Mesothelial cell of epicardium (in vitro differentiated cells): Measurements from ENCODE around the gene CXCR1. TPM values are rescaled to one million over a fixed set of nuclear protein-coding genes. Genes with fewer than 3 reads are reported as not detected.

Experiments
- DNase-seq, 2 experiments: peaks; one replicate each; pipeline ENCODE4 v3.0.0; 2021; ENCODE audit warnings: low spot score in 2 of 2; ENCODE audit not compliant: unreplicated experiment in 2 of 2
- H3K27ac Mint-ChIP-seq: 2 replicates; pipeline ENCODE4 v1.8.0; 2021; ENCODE audit warnings: mixed read lengths
- H3K27me3 Mint-ChIP-seq: 2 replicates; pipeline ENCODE4 v1.8.0; 2021; ENCODE audit warnings: low read depth, mixed read lengths
- H3K36me3 Mint-ChIP-seq: 2 replicates; pipeline ENCODE4 v1.8.0; 2021; ENCODE audit warnings: mixed read lengths
- H3K4me1 Mint-ChIP-seq: 2 replicates; pipeline ENCODE4 v1.8.0; 2021; ENCODE audit warnings: mixed read lengths
- H3K4me3 Mint-ChIP-seq: 2 replicates; pipeline ENCODE4 v1.8.0; 2021; ENCODE audit warnings: mild to moderate bottlenecking, moderate library complexity, mixed read lengths
- H3K9me3 Mint-ChIP-seq: 2 replicates; pipeline ENCODE4 v1.8.0; 2021; ENCODE audit warnings: mixed read lengths
- total RNA-seq: library from RNA; stranded (reverse); gene quantifications from 3 replicates; pipeline ENCODE4 v1.2.1, GENCODE V29; 2021
- TF ChIP-seq, protein P1 (sequence below): fragments of 200-600 bp; sonication (generic); IDR thresholded peaks from one replicate; pipeline ENCODE4 v1.5.0; 2021; ENCODE audit warnings: antibody characterized with exemption; ENCODE audit not compliant: unreplicated experiment

CXCR1 gene
- total RNA-seq, 1 donor from 2014 or later: not detected

GRCh38 chr2:218149098-218149497 is 17.7 kb downstream of the CXCR1 start:
- Mint-ChIP-seq H3K9me3 (peaks cover 8% of the 10 kb centered on the region), H3K4me3 (no peak overlapping the region), H3K27ac (no peak overlapping the region), H3K4me1 (no peaks in the 10 kb centered on the region), H3K36me3 (no peaks in the 10 kb centered on the region), H3K27me3 (peaks cover 34% of the 10 kb centered on the region)
- no peak for DNase-seq
- TF ChIP-seq, protein P1, sequence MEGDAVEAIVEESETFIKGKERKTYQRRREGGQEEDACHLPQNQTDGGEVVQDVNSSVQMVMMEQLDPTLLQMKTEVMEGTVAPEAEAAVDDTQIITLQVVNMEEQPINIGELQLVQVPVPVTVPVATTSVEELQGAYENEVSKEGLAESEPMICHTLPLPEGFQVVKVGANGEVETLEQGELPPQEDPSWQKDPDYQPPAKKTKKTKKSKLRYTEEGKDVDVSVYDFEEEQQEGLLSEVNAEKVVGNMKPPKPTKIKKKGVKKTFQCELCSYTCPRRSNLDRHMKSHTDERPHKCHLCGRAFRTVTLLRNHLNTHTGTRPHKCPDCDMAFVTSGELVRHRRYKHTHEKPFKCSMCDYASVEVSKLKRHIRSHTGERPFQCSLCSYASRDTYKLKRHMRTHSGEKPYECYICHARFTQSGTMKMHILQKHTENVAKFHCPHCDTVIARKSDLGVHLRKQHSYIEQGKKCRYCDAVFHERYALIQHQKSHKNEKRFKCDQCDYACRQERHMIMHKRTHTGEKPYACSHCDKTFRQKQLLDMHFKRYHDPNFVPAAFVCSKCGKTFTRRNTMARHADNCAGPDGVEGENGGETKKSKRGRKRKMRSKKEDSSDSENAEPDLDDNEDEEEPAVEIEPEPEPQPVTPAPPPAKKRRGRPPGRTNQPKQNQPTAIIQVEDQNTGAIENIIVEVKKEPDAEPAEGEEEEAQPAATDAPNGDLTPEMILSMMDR: no peak

DNA sequence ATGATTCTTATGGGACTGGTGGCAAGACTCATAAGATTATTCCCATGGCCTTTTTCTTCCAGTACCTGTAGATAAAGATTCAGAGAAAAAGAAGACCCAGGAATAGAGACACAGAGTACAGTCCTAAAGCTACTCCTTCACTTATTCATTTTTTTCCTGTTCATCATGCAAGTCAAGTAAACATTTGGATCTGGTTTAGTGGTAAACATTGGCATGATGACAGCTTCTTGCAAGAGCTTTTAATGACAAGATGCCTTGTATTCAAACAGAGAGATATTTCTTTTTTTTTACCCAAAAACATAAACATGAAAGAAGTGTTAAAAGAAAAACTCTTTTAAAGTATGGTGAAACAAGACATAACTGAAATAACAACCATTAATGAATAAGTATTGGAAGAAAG is 20.7 kb downstream of the CXCR1 start:
- Mint-ChIP-seq H3K36me3 (no peaks in the 10 kb centered on the region), H3K27me3 (peaks cover 43% of the 10 kb centered on the region), H3K9me3 (peaks cover 12% of the 10 kb centered on the region), H3K4me3 (no peak overlapping the region), H3K4me1 (no peaks in the 10 kb centered on the region), H3K27ac (no peak overlapping the region)
- DNase-seq: no peak
- TF ChIP-seq, protein P1: no peak

GRCh38 chr2:218145124-218145523 is 21.6 kb downstream of the CXCR1 start:
- TF ChIP-seq, protein P1: no peak
- Mint-ChIP-seq H3K4me1 (no peaks in the 10 kb centered on the region), H3K36me3 (no peaks in the 10 kb centered on the region), H3K27ac (no peak overlapping the region), H3K27me3 (peaks cover 46% of the 10 kb centered on the region), H3K4me3 (no peak overlapping the region), H3K9me3 (peaks cover 12% of the 10 kb centered on the region)
- no peak for DNase-seq

GRCh38 chr2:218138047-218138446 is 28.7 kb downstream of the CXCR1 start:
- H3K4me3 Mint-ChIP-seq: no peak overlapping the region
- TF ChIP-seq, protein P1: no peak
- H3K9me3 Mint-ChIP-seq: no peaks in the 10 kb centered on the region
- peaks cover 61% of the 10 kb centered on the region for H3K27me3 Mint-ChIP-seq
- peaks cover 3% of the 10 kb centered on the region for H3K4me1 Mint-ChIP-seq
- H3K27ac Mint-ChIP-seq: no peak overlapping the region
- DNase-seq: no peak
- no peaks in the 10 kb centered on the region for H3K36me3 Mint-ChIP-seq

DNA sequence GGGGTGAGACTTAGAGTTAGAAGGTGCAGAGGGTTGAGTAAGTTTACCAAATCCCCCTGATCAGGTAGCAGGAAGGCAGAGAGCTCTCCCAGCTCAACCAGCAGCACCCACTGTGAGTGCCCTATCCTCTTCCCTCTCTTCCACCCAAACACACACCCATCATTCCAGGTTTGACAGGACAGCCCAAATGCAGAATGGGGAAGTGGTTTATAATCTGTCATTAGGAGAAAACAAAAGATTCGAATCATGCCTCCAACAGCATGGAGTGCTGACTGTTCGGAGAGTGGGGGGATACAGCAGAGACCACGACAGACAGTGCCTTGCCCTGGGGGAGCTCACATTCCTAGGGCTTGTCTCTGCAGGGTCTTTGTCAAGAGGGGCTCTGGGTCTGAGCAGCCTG is 29.2 kb downstream of the CXCR1 start:
- TF ChIP-seq, protein P1: no peak
- Mint-ChIP-seq H3K27me3 (peaks cover 60% of the 10 kb centered on the region), H3K36me3 (no peaks in the 10 kb centered on the region), H3K4me1 (peaks cover 3% of the 10 kb centered on the region), H3K9me3 (no peaks in the 10 kb centered on the region), H3K27ac (no peak overlapping the region), H3K4me3 (no peak overlapping the region)
- DNase-seq: no peak

GRCh38 chr2:218130822-218131221 is 35.9 kb downstream of the CXCR1 start:
- Mint-ChIP-seq H3K9me3 (no peaks in the 10 kb centered on the region), H3K27ac (no peak overlapping the region), H3K4me1 (peaks cover 2% of the 10 kb centered on the region), H3K36me3 (no peaks in the 10 kb centered on the region), H3K27me3 (peaks cover 15% of the 10 kb centered on the region), H3K4me3 (no peak overlapping the region)
- TF ChIP-seq, protein P1: no peak
- no peak for DNase-seq
